ENCODE results near the gene GRM8.

The GRM8 gene

GRCh38 chr7:126728967-126729366, 523.8 kb downstream of the GRM8 start:
- no peaks in the 10 kb centered on the region for H3K27me3 ChIP-seq (ENCODE audit: insufficient read depth, low read depth, severe bottlenecking)
- TF ChIP-seq CTCF (IDR thresholded peaks at IDR 0.05; ENCODE audit: low read depth, low read length): no peak
- no peak for DNase-seq
- no peaks in the 10 kb centered on the region for H3K9me3 ChIP-seq (ENCODE audit: severe bottlenecking)
- no peak overlapping the region for H3K4me3 ChIP-seq (ENCODE audit: low read depth, low read length)
- no peak overlapping the region for H3K27ac ChIP-seq
- H3K36me3 ChIP-seq: no peaks in the 10 kb centered on the region

- Histone ChIP-seq H3K27me3 (ENCODE audit: insufficient read depth, low read depth, severe bottlenecking) (no peaks in the 10 kb centered on the region), H3K27ac (no peak overlapping the region), H3K36me3 (no peaks in the 10 kb centered on the region), H3K9me3 (ENCODE audit: severe bottlenecking) (no peaks in the 10 kb centered on the region), H3K4me3 (ENCODE audit: low read depth, low read length) (no peak overlapping the region)
- no peak for DNase-seq
- no peak for TF ChIP-seq CTCF (IDR thresholded peaks at IDR 0.05; ENCODE audit: low read depth, low read length)
Measured at GRCh38 chr7:126727930-126728391, 524.8 kb downstream of the GRM8 start.

GRCh38 chr7:126723966-126724544, 528.7 kb downstream of the GRM8 start:
- DNase-seq: no peak
- no peaks in the 10 kb centered on the region for H3K27me3 ChIP-seq (ENCODE audit: insufficient read depth, low read depth, severe bottlenecking)
- H3K9me3 ChIP-seq (ENCODE audit: severe bottlenecking): no peaks in the 10 kb centered on the region
- H3K36me3 ChIP-seq: no peaks in the 10 kb centered on the region
- H3K4me3 ChIP-seq (ENCODE audit: low read depth, low read length): no peak overlapping the region
- no peak for TF ChIP-seq CTCF (IDR thresholded peaks at IDR 0.05; ENCODE audit: low read depth, low read length)
- no peak overlapping the region for H3K27ac ChIP-seq

GRCh38 chr7:126720232-126720631, 532.5 kb downstream of the GRM8 start:
- no peak for DNase-seq
- no peak overlapping the region for H3K27ac ChIP-seq
- no peak overlapping the region for H3K4me3 ChIP-seq (ENCODE audit: low read depth, low read length)
- H3K9me3 ChIP-seq (ENCODE audit: severe bottlenecking): no peaks in the 10 kb centered on the region
- TF ChIP-seq CTCF (IDR thresholded peaks at IDR 0.05; ENCODE audit: low read depth, low read length): no peak
- H3K27me3 ChIP-seq (ENCODE audit: insufficient read depth, low read depth, severe bottlenecking): no peaks in the 10 kb centered on the region
- no peaks in the 10 kb centered on the region for H3K36me3 ChIP-seq

- no peak overlapping the region for H3K27ac ChIP-seq
- no peak for DNase-seq
- no peak overlapping the region for H3K4me3 ChIP-seq (ENCODE audit: low read depth, low read length)
- H3K36me3 ChIP-seq: no peaks in the 10 kb centered on the region
- TF ChIP-seq CTCF (IDR thresholded peaks at IDR 0.05; ENCODE audit: low read depth, low read length): no peak
- no peaks in the 10 kb centered on the region for H3K27me3 ChIP-seq (ENCODE audit: insufficient read depth, low read depth, severe bottlenecking)
- H3K9me3 ChIP-seq (ENCODE audit: severe bottlenecking): no peaks in the 10 kb centered on the region
Measured at GRCh38 chr7:126718419-126718818, 534.3 kb downstream of the GRM8 start.

GRCh38 chr7:126716321-126716720, 536.4 kb downstream of the GRM8 start:
- no peak for DNase-seq
- H3K4me3 ChIP-seq (ENCODE audit: low read depth, low read length): no peak overlapping the region
- no peaks in the 10 kb centered on the region for H3K36me3 ChIP-seq
- no peak overlapping the region for H3K27ac ChIP-seq
- no peaks in the 10 kb centered on the region for H3K9me3 ChIP-seq (ENCODE audit: severe bottlenecking)
- TF ChIP-seq CTCF (IDR thresholded peaks at IDR 0.05; ENCODE audit: low read depth, low read length): no peak
- H3K27me3 ChIP-seq (ENCODE audit: insufficient read depth, low read depth, severe bottlenecking): no peaks in the 10 kb centered on the region
